SK-N-SH treated with all-trans-retinoic acid at 6 μM for 48 hours (cell line): Measurements from ENCODE around the gene CBY3.
"Not testable (repeated sequence)": the region's sequence is repeated elsewhere in the genome, so short reads cannot be mapped to it uniquely, and the experiment has no call there.

Experiments
- CREB5 ChIP-seq: fragments of 250-450 bp; sonication (Bioruptor Pico); IDR thresholded peaks from 2 replicates; pipeline ENCODE4 v1.5.1; 2020; ENCODE audit warnings: low read depth, mild to moderate bottlenecking, moderate library complexity
- CSRNP3 ChIP-seq: fragments of 250-450 bp; sonication (Bioruptor Pico); IDR thresholded peaks from 2 replicates; pipeline ENCODE4 v1.5.1; 2021; ENCODE audit warnings: mild to moderate bottlenecking, moderate library complexity
- ESRRG ChIP-seq: fragments of 250-450 bp; sonication (Bioruptor Pico); IDR thresholded peaks from 2 replicates; pipeline ENCODE4 v1.6.1; 2021; ENCODE audit warnings: mild to moderate bottlenecking
- PATZ1 ChIP-seq: fragments of 250-450 bp; sonication (Bioruptor Pico); IDR thresholded peaks from 2 replicates; pipeline ENCODE4 v1.8.0; 2020; ENCODE audit warnings: mild to moderate bottlenecking, moderate library complexity, borderline replicate concordance
- SNAI2 ChIP-seq: fragments of 250-450 bp; sonication (Bioruptor Pico); IDR thresholded peaks from 2 replicates; pipeline ENCODE4 v1.5.0; 2020; ENCODE audit warnings: mild to moderate bottlenecking, moderate library complexity
- TCF4 ChIP-seq: fragments of 250-450 bp; sonication (Bioruptor Pico); IDR thresholded peaks from 2 replicates; pipeline ENCODE4 v1.8.0; 2021; ENCODE audit warnings: mild to moderate bottlenecking, moderate library complexity, borderline replicate concordance
- ZFP3 ChIP-seq: fragments of 250-450 bp; sonication (Bioruptor Pico); IDR thresholded peaks from 2 replicates; pipeline ENCODE4 v1.5.0; 2020; ENCODE audit warnings: mild to moderate bottlenecking, moderate library complexity

GRCh38 chr5:179639296-179639695 lies 41.5 kb downstream of the CBY3 start:
- TF ChIP-seq CSRNP3 (CRISPR knock-in tag); SNAI2 (CRISPR knock-in tag); CREB5 (CRISPR knock-in tag); PATZ1 (CRISPR knock-in tag); ESRRG (CRISPR knock-in tag); ZFP3; TCF4: not testable (repeated sequence)
